ENCODE measurements around the gene FAM76A. TPM values are rescaled to one million over a fixed set of nuclear protein-coding genes. Genes with fewer than 3 reads are reported as not detected.
"Not testable (repeated sequence)": the region's sequence is repeated elsewhere in the genome, so short reads cannot be mapped to it uniquely, and the experiment has no call there.

The FAM76A gene
- total RNA-seq, 1 experiment from 2014 or later: 5.6 TPM

- no peak for DNase-seq (ENCODE audit: extremely low read depth, low read depth)
Observed at GRCh38 chr1:27774654-27775053, 48.9 kb downstream of the FAM76A start.

DNA sequence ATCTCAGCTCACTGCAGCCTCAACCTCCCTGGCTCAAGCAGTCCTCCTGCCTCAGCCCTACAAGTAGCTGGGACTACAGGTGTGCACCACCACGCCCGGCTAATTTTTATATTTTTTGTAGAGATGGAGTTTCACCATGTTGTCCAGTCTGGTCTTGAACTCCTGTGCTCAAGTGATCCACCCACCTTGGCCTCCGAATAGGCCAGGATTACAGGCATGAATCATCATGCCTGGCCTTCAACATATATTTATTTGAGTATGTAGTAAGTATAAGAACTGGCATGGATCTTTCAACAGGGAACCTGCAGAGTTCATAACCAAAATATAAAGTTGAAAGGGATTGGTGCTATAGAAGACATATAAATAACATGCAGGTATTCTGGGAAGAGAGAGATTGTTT is 49.6 kb downstream of the FAM76A start:
- not testable (repeated sequence) for DNase-seq (ENCODE audit: extremely low read depth, low read depth)

DNA sequence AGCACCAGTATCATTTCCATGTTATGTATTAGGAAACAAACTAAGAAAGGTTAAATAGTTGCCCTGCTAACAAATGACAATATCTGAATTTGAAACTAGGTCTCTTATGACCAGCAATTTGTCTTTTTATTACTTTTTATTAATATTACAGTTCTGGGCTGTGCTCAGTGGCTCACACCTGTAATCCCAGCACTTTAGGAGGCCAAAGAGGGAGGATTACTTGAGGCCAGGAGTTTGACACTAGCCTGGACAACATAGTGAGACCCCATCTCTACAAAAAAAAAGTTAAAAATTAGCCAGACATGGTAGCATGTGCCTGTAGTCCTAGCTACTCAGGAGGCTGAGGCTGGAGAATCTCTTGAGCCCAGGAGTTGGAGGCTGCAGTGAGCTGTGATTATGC is 50.5 kb downstream of the FAM76A start:
- not testable (repeated sequence) for DNase-seq (ENCODE audit: extremely low read depth, low read depth)

- no peak for DNase-seq (ENCODE audit: extremely low read depth, low read depth)
Observed at GRCh38 chr1:27778056-27778455, 52.3 kb downstream of the FAM76A start.

- DNase-seq (ENCODE audit: extremely low read depth, low read depth): no peak
Observed at GRCh38 chr1:27779122-27779521, 53.4 kb downstream of the FAM76A start.

DNA sequence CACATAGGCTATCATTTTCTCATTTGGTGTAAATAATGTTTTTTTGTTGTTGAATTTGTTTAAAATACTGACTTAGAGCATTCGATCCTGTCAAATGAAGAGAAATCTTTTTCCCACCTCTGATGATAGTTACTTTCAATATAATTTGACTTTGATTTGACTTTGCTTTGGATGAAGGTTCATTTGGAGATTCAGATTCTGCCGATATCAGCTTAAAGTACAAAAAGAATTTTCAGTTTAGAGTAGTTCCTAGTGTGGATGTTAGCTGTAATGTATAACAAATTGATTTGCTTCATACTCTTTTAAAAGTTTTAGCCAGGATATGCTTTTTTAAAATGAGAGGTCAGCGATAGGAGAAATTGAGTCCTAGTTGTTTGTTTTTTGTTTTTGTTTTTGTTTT is 57.2 kb downstream of the FAM76A start:
- no peak for DNase-seq (ENCODE audit: extremely low read depth, low read depth)

- DNase-seq (ENCODE audit: extremely low read depth, low read depth): no peak
Observed at GRCh38 chr1:27784700-27785099, 58.9 kb downstream of the FAM76A start.

DNA sequence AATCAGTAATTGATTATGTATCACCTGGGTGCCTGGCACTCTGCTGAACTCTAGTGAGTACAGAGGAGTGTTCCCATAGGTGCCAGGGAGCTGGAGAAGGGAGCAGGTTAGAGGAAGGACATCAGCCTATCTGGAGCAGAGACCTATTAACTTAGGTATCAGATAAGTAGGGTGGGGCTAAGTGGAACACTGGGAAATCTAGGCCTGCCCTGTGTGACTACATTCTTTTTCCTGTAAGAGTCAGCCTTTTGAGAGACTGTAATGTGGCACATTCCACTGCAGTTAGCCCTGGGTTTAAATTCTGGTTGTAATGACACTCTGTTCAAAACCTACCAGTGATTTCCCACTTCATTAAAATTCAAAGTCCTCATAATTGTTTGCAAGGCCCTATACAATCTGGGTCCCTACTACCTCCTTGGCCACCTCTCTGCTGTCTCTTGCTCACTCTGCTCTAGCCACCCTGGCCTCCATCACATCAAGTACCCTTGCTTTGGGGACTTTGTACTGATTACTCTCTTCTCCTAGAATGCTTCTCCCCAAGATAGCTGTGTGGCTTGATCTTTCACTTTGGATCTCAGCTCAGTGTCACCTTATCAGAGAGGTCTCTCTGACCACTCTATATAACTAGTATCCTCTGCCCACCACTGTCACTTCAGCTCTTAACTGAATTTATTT is 60.2 kb downstream of the FAM76A start:
- DNase-seq (ENCODE audit: extremely low read depth, low read depth): no peak

GRCh38 chr1:27787895-27788294 is 62.1 kb downstream of the FAM76A start:
- no peak for DNase-seq (ENCODE audit: extremely low read depth, low read depth)

DNA sequence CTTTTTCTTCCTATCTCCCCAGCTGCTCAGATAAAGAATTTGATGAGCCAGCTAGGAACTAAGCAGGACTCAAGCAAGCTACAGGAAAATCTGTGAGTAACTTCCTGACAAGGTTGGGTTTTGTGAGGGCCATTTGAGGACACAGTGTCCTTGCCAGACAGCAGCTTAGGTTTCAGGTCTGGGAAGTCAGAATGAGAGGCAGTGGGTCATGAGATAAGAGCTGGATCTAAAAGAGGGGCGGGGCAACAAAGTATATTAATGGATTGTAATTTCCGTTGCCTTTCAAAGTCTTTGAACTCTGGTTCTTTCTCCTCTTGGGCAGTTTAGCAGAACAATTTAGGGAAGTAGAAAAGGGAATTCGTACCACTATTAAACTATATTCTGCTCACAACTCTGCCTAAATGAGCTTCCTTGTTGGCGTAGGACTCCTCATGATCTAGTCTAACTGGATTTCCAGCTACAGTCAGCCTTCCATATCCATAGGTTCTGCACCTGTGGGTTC is 63.8 kb downstream of the FAM76A start:
- DNase-seq (ENCODE audit: extremely low read depth, low read depth): no peak

DNA sequence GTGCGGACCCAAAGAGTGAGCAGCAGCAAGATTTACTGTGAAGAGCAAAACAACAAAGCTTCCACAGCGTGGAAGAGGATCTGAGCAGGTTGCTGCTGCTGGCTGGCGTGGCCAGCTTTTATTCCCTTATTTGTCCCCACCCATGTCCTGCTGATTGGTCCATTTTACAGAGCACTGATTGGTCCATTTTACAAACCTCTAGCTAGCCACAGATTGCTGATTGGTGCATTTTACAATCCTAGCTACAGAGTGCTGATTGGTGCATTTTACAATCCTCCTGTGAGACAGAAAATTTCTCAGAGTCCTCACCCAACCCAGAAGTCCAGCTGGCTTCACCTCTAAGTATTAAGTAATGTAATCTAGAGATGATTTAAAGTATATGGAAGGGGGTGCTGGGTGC is 64.5 kb downstream of the FAM76A start:
- DNase-seq (ENCODE audit: extremely low read depth, low read depth): not testable (repeated sequence)

GRCh38 chr1:27795601-27796000 is 69.8 kb downstream of the FAM76A start:
- DNase-seq (ENCODE audit: extremely low read depth, low read depth): no peak

GRCh38 chr1:27804791-27805190 is 79.0 kb downstream of the FAM76A start:
- no peak for DNase-seq (ENCODE audit: extremely low read depth, low read depth)

DNA sequence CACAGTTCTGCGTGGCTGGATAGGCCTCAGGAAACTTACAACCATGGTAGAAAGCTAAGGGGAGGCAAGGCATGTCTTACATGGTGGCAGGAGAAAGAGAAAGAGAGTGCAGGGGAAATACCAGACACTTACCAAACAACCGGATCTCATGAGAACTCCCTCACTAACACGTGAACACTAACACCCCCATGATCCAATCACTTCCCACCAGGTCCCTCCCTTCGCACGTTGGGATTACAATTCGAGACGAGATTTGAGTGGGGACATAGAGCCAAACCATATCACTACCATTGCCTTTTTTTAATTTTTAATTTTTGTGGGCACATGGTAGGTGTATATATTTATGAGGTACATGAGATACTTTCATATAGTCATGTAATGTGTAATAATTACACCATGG is 81.0 kb downstream of the FAM76A start:
- no peak for DNase-seq (ENCODE audit: extremely low read depth, low read depth)

GRCh38 chr1:27807385-27807784 is 81.6 kb downstream of the FAM76A start:
- DNase-seq (ENCODE audit: extremely low read depth, low read depth): no peak

- not testable (repeated sequence) for DNase-seq (ENCODE audit: extremely low read depth, low read depth)
Observed at GRCh38 chr1:27808131-27808530, 82.4 kb downstream of the FAM76A start.

DNA sequence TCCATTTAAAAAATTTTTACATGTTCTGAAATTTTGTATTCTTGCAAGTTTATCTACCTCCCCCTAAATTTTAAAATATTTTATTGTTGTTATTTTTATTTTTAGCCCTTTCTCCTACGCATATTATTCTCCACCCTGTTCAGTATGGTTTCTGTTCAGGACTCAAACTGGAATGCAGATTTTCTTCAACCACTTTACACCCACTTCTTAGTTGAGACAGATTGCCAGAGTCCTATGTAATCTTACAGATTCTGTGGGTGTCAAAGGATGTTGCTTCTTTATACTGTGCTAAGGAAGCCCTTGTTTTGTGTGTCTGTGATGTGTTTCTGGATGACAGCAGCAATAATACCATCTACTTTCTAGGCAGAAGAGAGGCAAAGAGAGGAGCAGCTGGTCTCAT is 84.1 kb downstream of the FAM76A start:
- DNase-seq (ENCODE audit: extremely low read depth, low read depth): no peak

DNA sequence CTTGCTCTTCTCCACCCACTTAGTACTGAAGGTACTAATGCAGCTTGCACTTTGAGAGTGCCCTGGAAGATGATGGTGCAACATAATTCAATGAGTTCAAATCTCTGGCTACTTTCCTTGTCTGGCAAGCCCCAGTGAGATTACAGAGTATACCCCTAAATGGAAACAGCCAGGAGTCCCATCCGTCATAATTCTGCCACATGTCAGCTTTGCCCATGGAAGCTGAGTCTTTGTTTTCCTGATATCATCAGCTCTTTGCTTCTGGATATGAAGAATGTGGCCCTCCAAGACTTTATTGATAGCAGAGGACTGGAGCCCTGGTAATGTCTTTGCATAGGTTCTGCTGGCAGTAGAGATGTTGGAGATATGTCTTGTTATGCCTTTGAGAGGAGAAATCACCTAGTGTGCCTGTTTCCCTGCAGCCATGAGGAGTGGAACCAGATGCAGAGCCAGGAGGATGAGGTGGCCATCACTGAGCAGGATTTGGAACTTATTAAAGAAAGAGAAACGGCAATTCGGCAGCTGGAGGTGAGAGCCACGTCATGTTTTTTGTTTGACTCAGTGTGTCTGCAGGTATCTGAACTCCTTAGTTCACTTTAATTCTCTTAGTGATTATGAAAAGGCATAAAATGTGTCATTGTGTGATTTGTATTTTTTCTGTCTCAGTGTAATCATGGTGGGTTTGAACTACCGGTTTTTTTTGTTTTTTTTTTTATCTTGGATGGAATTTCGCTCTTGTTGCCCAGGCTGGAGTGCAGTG is 86.2 kb downstream of the FAM76A start:
- no peak for DNase-seq (ENCODE audit: extremely low read depth, low read depth)

Data from NCI-H460 (cell line).